Esophagus muscularis mucosa (tissue), 4 donors: ENCODE data around the gene TEAD2. TPM values are rescaled to one million over a fixed set of nuclear protein-coding genes. Genes with fewer than 3 reads are reported as not detected.

Source experiments
- DNase-seq: peaks from one replicate; pipeline ENCODE4 v3.0.0-alpha.2; 2017; ENCODE audit errors: extremely low spot score
- H3K27ac ChIP-seq, 4 donors: fragments of 200-600 bp; sonication (generic); replicated peaks in 1 of 4; 1 replicate in 3 of 4; 2 replicates in 1 of 4; pipeline ENCODE4 v1.5.1; 2016 to 2019; ENCODE audit warnings: mild to moderate bottlenecking in 1 of 4
- H3K27me3 ChIP-seq, 4 donors: fragments of 200-600 bp; sonication (generic); one replicate each; pipeline versions ENCODE4 v1.5.1 to v1.6.0; 2016 to 2019
- H3K36me3 ChIP-seq, 4 donors: fragments of 200-600 bp; sonication (generic); one replicate each; pipeline ENCODE4 v1.5.1; 2016 to 2019
- H3K4me1 ChIP-seq, 4 donors: fragments of 200-600 bp; sonication (generic); one replicate each; pipeline ENCODE4 v1.5.1; 2016 to 2019
- H3K4me3 ChIP-seq, 4 donors: fragments of 200-600 bp; sonication (generic); 1 replicate in 2 of 4; 2 replicates in 2 of 4; pipeline ENCODE4 v1.5.1; 2016 to 2019; ENCODE audit warnings: mild to moderate bottlenecking in 4 of 4, moderate library complexity in 1 of 4
- H3K9me3 ChIP-seq, 4 donors: fragments of 200-600 bp; sonication (generic); 1 replicate in 3 of 4; 2 replicates in 1 of 4; pipeline ENCODE4 v1.5.1; 2016 to 2019
- EP300 ChIP-seq: sonication (generic); formaldehyde crosslinking; IDR thresholded peaks from one replicate; pipeline ENCODE4 v1.6.1; 2017; ENCODE audit warnings: antibody characterized with exemption
- POLR2A ChIP-seq: fragments of 450-650 bp; IDR thresholded peaks from one replicate; pipeline ENCODE4 v1.6.1; 2017; ENCODE audit warnings: antibody characterized with exemption, moderate library complexity, mild to moderate bottlenecking, low read depth
- POLR2AphosphoS5 ChIP-seq, 2 donors: sonication (generic); formaldehyde crosslinking; IDR thresholded peaks; one replicate each; pipeline ENCODE4 v1.6.1; 2017; ENCODE audit warnings: antibody characterized with exemption in 2 of 2
- WGBS: methylation state at CpG from one replicate; pipeline ENCODE4 v1.1.5; 2018; 5-methylcytosine and 5-hydroxymethylcytosine counted together
- intact Hi-C: fragments of 100-400 bp; cut with DNase I; formaldehyde crosslinking; loops from one replicate; pipeline ENCODE4 v1.15.1; 2023
- total RNA-seq, 4 donors: library from RNA; depleted of rRNA; stranded (reverse); fragments of >200 nt; gene quantifications; one replicate each; pipeline versions ENCODE4 v1.1.0 to v1.2.1, GENCODE V29; 2016
- TF ChIP-seq, protein P1 (sequence below), 3 experiments: fragments of 200-600 bp in 2 of 3; fragments of 450-650 bp in 1 of 3; sonication (generic) in 2 of 3; IDR thresholded peaks; one replicate each; pipeline ENCODE4 v1.5.1; 2017 to 2019; ENCODE audit warnings: antibody characterized with exemption in 3 of 3, mild to moderate bottlenecking in 2 of 3, moderate library complexity in 1 of 3

Gene TEAD2
- total RNA-seq, 4 donors from 2014 or later: 40.7 to 73.2 (median 60.5) TPM

DNA sequence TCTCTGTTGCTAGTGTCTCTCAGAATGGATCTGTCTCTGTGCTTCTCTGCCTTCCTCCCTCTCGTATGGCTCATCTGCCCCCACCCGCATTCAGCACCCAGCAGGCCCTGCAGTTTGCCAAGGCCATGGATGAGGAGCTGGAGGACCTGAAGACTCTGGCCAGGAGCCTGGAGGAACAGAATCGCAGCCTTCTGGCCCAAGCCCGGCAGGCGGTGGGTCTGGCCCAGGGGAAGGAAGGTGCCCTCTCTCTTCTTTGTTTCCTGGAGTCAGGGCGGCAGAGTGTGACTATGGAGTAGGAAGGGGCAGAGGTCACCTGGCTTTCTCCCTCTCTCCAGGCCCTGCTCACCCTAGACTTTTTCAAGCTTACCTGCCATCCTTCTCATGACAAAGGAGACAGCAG, 36.7 kb upstream of the TEAD2 start:
- Histone ChIP-seq H3K27me3 (peaks cover 0 to 44% (median 0%) of the 10 kb centered on the region in 4 donors), H3K9me3 (no peaks in the 10 kb centered on the region), H3K27ac (no peak overlapping the region), H3K36me3 (no peaks in the 10 kb centered on the region), H3K4me1 (no peaks in the 10 kb centered on the region), H3K4me3 (no peak overlapping the region)
- TF ChIP-seq POLR2A (no peak), EP300 (no peak), POLR2AphosphoS5 (IDR thresholded peaks at IDR 0.05) (no peak)
- TF ChIP-seq, protein P1, sequence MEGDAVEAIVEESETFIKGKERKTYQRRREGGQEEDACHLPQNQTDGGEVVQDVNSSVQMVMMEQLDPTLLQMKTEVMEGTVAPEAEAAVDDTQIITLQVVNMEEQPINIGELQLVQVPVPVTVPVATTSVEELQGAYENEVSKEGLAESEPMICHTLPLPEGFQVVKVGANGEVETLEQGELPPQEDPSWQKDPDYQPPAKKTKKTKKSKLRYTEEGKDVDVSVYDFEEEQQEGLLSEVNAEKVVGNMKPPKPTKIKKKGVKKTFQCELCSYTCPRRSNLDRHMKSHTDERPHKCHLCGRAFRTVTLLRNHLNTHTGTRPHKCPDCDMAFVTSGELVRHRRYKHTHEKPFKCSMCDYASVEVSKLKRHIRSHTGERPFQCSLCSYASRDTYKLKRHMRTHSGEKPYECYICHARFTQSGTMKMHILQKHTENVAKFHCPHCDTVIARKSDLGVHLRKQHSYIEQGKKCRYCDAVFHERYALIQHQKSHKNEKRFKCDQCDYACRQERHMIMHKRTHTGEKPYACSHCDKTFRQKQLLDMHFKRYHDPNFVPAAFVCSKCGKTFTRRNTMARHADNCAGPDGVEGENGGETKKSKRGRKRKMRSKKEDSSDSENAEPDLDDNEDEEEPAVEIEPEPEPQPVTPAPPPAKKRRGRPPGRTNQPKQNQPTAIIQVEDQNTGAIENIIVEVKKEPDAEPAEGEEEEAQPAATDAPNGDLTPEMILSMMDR (IDR thresholded peaks at IDR 0.05): no peak
- 84% methylated on average over 6 of the region's 6 CpGs for WGBS
- intact Hi-C loops: loop anchor here (10.0 kb wide), 1 partner anchor 166 kb away; no protein-coding TSS in a partner anchor
- no peak for DNase-seq

DNA sequence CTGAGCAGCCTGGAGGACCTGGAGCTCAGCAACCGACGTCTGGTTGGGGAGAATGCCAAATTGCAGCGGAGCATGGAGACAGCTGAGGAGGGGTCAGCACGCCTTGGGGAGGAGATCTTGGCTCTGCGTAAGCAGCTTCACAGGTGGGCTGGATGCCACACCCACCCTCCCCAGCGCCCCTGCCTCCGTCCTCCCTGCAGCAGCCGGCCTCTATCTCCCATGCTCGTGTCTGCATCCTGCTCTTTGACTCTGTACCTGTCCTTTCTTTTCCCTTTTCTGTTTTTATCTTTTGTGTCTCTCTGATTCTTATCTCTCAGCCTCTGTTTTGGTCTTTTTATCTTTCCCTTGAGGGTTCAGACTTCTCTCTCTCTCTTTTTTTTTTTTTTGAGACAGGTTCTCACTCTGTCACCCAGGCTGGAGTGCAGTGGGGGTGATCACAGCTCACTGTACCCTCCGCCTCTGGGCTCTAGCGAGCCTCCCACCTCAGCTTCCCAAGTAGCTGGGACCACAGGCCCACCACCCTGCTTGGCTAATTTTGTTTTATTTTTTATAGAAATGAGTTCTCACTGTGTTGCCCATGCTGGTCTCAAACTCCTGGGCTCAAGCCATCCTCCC, 35.9 kb upstream of the TEAD2 start:
- Histone ChIP-seq H3K4me1 (no peaks in the 10 kb centered on the region), H3K27ac (no peak overlapping the region), H3K9me3 (no peaks in the 10 kb centered on the region), H3K27me3 (peaks cover 0 to 52% (median 0%) of the 10 kb centered on the region in 4 donors), H3K36me3 (no peaks in the 10 kb centered on the region), H3K4me3 (no peak overlapping the region)
- TF ChIP-seq, protein P1 (IDR thresholded peaks at IDR 0.05): no peak
- TF ChIP-seq POLR2AphosphoS5 (IDR thresholded peaks at IDR 0.05): no peak
- TF ChIP-seq POLR2A: no peak
- TF ChIP-seq EP300: no peak
- 77% methylated on average over 8 of the region's 11 CpGs for WGBS
- DNase-seq: no peak
- intact Hi-C loops: loop anchor here (10.0 kb wide), 1 partner anchor 167 kb away; no protein-coding TSS in a partner anchor

DNA sequence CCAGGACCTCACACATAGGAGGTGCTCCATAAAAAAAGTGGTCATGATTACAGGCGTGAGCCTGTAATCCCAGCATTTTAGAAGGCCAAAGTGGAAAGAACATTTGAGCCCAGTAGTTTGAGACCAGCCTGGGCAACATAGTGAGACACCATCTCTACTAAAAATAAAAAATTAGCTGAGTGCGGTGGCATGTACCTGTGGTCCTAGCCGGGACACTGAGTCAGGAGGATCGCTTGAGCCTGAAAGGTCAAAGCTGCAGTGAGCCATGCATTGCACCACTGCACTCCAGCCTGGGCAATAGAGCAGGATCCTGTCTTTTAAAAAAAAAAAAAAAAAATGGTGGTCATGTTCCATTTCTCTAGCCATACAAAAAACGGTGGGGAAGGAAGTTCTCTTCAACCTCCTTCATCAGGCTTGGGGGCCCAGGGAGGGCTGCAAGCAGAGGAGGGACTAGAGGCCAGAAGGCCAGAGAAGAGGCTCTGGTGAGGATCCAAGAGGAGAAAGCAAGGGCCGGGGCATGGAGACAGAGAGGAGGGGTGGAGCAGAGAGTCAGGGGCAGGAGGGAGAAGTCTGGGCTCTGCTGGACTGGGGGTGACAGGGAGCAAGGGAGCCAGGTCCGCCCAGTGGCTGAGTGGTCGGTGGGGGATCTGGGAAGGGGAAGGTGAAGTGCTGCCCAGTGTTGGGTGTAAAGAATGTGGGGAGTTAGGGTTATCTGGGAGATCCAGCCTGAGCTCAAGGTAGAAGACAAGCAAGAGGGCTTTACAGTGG, 34.7 kb upstream of the TEAD2 start:
- H3K4me1 ChIP-seq: peaks cover 0 to 2% (median 0%) of the 10 kb centered on the region in 4 donors
- H3K27me3 ChIP-seq: peaks cover 0 to 59% (median 0%) of the 10 kb centered on the region in 4 donors
- intact Hi-C loops: loop anchor here (10.0 kb wide), 1 partner anchor 168 kb away; no protein-coding TSS in a partner anchor
- no peak overlapping the region for H3K27ac ChIP-seq
- 82% methylated on average over 8 of the region's 8 CpGs for WGBS
- H3K9me3 ChIP-seq: no peaks in the 10 kb centered on the region
- no peak for TF ChIP-seq EP300
- TF ChIP-seq POLR2A: no peak
- TF ChIP-seq, protein P1 (IDR thresholded peaks at IDR 0.05): no peak
- TF ChIP-seq POLR2AphosphoS5 (IDR thresholded peaks at IDR 0.05): no peak
- H3K36me3 ChIP-seq: no peaks in the 10 kb centered on the region
- no peak overlapping the region for H3K4me3 ChIP-seq
- no peak for DNase-seq

DNA sequence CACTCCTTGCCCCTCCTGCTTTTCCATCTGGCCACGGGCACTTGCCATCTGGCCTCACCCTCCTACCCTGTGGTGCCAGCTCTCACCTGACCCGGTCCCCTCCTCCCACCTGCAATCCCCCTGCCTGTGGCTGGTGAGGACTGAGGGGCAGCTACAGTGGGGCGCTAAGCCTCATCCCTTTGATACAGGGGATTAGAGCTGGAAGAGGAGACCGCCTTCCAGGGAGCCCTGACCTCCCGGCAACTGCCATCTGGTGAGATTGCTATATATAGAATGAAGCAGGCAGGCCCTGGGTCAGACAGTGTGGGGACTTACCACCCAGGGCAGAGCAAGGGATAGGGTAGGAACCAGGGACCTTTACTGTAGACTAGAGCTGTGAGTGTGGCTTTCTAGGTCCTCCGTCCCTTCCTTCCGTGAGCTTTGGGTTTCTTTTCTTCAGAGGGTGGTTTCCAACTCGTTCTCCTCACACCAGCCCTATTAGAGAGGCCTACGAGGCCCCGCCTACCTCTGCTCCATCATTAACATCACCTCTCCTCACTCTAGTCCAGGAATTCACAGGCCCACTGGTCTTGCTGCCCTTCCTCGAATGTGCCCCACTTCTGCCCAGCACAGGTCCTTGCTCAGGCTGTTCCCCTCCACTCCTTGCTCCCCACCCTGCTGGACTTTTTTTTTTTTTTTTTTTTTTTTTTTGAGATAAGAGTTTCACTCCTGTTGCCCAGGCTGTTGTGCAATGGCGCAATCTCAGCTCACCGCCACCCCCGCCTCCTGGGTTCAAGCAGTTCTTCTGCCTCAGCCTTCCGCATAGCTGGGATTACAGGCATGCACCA, 33.6 kb upstream of the TEAD2 start:
- no peaks in the 10 kb centered on the region for H3K9me3 ChIP-seq
- intact Hi-C loops: loop anchor here (10.0 kb wide), 1 partner anchor 169 kb away; no protein-coding TSS in a partner anchor
- no peaks in the 10 kb centered on the region for H3K36me3 ChIP-seq
- 84% methylated on average over 15 of the region's 15 CpGs for WGBS
- peaks cover 0 to 5% (median 0%) of the 10 kb centered on the region in 4 donors for H3K4me1 ChIP-seq
- no peak overlapping the region for H3K4me3 ChIP-seq
- H3K27me3 ChIP-seq: peaks cover 0 to 64% (median 0%) of the 10 kb centered on the region in 4 donors
- no peak for TF ChIP-seq POLR2AphosphoS5 (IDR thresholded peaks at IDR 0.05)
- TF ChIP-seq POLR2A: no peak
- TF ChIP-seq EP300: no peak
- TF ChIP-seq, protein P1 (IDR thresholded peaks at IDR 0.05): no peak
- DNase-seq: no peak
- H3K27ac ChIP-seq: no peak overlapping the region
